AG04449 (cell line): Measurements from ENCODE around the gene SLC16A11.

Experiments
- CTCF ChIA-PET: fragments of 350-600 bp; formaldehyde crosslinking; extraction: SDS; loops from one replicate; lab custom pipeline; 2021; ENCODE audit warnings: antibody characterized with exemption; lab: Yijun Ruan, JAX
- POLR2A ChIA-PET: fragments of 400-600, 350-600 bp; formaldehyde crosslinking; extraction: SDS; loops from one replicate; lab custom pipeline; 2020; ENCODE audit warnings: antibody characterized with exemption, inconsistent platforms; lab: Yijun Ruan, JAX
- DNase-seq: peaks from one replicate; pipeline ENCODE4 v3.0.0-alpha.2; 2010; ENCODE audit warnings: low read depth, low spot score
- H3K4me3 ChIP-seq: 2 replicates; pipeline ENCODE4 v1.5.1; 2011; ENCODE audit warnings: low read depth, mild to moderate bottlenecking, control low read depth, low read length
- TF ChIP-seq, protein P1 (sequence below): IDR thresholded peaks from one replicate; pipeline ENCODE4 v1.5.1; 2011; ENCODE audit warnings: mild to moderate bottlenecking, moderate library complexity, low read length, control low read depth, inconsistent platforms; ENCODE audit not compliant: insufficient read depth; ENCODE audit errors: missing control alignments

Gene SLC16A11

GRCh38 chr17:7018331-7018964 is 25.4 kb downstream of the SLC16A11 start:
- no peak for DNase-seq
- POLR2A ChIA-PET: no interaction called here
- TF ChIP-seq, protein P1, sequence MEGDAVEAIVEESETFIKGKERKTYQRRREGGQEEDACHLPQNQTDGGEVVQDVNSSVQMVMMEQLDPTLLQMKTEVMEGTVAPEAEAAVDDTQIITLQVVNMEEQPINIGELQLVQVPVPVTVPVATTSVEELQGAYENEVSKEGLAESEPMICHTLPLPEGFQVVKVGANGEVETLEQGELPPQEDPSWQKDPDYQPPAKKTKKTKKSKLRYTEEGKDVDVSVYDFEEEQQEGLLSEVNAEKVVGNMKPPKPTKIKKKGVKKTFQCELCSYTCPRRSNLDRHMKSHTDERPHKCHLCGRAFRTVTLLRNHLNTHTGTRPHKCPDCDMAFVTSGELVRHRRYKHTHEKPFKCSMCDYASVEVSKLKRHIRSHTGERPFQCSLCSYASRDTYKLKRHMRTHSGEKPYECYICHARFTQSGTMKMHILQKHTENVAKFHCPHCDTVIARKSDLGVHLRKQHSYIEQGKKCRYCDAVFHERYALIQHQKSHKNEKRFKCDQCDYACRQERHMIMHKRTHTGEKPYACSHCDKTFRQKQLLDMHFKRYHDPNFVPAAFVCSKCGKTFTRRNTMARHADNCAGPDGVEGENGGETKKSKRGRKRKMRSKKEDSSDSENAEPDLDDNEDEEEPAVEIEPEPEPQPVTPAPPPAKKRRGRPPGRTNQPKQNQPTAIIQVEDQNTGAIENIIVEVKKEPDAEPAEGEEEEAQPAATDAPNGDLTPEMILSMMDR: no peak
- CTCF ChIA-PET: interaction anchor here (1.1 to 8.5 kb wide), 5 partner anchors 15 to 352 kb away, joined by 4 to 145 read pairs (median 5); no protein-coding TSS in a partner anchor
- H3K4me3 ChIP-seq: no peak overlapping the region

GRCh38 chr17:7017827-7018200 is 26.1 kb downstream of the SLC16A11 start:
- no peak for DNase-seq
- no peak overlapping the region for H3K4me3 ChIP-seq
- ChIA-PET CTCF (interaction anchor here (1.1 to 8.5 kb wide), 4 partner anchors 14 to 107 kb away, joined by 4 to 145 read pairs (median 43); no protein-coding TSS in a partner anchor), POLR2A (no interaction called here)
- TF ChIP-seq, protein P1: no peak

DNA sequence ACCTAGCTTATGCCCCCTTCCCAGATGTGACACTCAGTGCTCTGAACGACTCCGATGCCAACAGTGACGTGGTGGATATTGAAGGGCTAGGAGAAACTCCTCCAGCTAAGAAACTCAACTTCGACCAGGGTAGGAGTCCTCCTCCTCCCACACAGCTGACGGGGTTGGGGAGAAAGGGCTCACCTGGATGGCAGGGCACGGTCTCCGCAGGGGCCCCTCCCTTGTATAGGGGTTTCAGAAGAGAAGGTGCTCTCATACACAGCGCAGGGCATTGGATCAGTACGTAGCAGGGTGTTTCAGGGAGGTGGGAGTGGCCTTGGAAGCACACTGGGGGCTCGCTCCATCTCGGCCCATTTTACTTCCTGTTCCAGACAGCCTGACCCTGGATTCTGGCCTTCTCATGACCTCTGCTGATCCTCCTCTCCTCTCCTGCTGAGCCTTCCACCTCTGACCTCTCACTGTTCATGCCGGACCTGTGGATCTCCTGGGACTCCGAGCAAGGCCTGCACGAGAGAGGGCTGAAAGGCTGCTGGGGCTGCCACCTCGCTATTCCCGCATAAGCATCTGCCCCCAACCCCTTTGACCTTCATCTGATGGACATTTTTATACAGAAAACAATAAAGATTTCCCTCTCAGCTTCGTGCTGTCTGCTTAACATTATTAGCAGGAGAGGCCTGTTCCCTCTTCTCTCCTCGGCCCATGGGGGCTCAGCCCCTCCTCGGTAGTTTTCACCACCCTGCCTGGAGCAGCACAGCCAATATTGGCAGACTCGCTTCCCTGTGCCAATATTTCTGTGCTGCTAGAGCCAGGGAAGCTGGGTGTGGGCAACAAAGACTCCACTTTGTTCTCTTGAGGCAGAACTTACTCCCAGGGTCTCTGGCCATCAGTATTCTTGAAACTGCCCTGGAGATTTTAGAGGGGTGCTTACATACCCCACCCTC is 26.7 kb downstream of the SLC16A11 start:
- ChIA-PET POLR2A (interaction anchor here (0.7 kb wide), 1 partner anchor 347 kb away, joined by 3 read pairs; no protein-coding TSS in a partner anchor), CTCF (interaction anchor here (1.9 to 8.5 kb wide), 3 partner anchors 13 to 107 kb away, joined by 8 to 145 read pairs (median 81); no protein-coding TSS in a partner anchor)
- TF ChIP-seq, protein P1: no peak
- H3K4me3 ChIP-seq: no peak overlapping the region
- no peak for DNase-seq

GRCh38 chr17:7016418-7016817 is 27.5 kb downstream of the SLC16A11 start:
- DNase-seq: no peak
- no peak overlapping the region for H3K4me3 ChIP-seq
- TF ChIP-seq, protein P1: no peak
- ChIA-PET POLR2A (interaction anchor here (0.7 to 1.3 kb wide), 2 partner anchors 10 to 347 kb away, joined by 3 to 4 read pairs; no protein-coding TSS in a partner anchor), CTCF (interaction anchor here (1.8 to 8.5 kb wide), 3 partner anchors 12 to 106 kb away, joined by 8 to 145 read pairs (median 17); no protein-coding TSS in a partner anchor)

DNA sequence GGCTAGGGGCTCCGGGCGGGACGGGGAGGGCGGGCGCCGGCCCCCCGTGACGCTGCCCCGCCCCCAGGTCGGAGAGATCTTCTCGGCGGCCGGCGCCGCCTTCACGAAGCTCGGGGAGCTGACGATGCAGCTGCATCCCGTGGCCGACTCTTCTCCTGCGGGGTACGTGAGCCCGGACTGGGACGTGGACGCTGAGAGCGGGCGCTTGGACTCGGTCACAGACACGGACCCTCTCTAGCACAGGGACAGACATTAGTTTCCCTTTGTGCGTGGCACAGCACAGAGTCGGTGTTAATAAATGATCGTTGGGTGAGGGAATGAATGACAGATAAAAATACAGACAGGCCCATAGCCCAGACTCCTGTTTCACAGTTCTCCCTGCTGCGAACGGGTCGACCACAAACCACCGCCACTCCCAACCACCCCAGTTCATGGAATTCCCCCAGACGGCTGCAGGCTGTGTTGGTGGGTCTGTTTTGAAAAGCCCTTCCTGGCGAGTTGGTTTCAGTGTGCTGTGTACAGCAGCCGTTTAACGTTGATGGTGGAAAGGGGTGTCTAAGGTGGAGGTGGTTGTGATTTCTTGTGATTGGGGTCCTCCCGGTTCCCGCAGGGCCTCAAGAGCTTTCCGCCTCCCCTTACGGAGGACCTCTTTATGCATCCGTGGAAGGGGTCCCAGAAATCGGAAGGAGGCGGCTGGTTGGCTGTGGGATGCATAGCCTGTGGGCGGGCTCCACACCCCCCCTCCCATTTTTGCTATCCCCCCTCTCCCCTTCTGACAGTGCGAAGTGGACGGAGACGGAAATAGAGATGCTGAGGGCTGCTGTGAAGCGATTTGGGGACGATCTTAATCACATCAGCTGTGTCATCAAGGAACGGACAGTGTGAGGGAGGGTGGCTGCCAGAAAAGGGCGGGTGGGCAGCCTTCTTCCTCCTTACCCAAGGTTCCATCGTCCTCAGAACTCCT is 28.6 kb downstream of the SLC16A11 start:
- TF ChIP-seq, protein P1: no peak
- POLR2A ChIA-PET: interaction anchor here (1.3 kb wide), 2 partner anchors 11 to 88 kb away, joined by 4 read pairs; no protein-coding TSS in a partner anchor
- peak overlapping the region; percentile 97 for H3K4me3 ChIP-seq
- CTCF ChIA-PET: interaction anchor here (1.0 to 2.1 kb wide), 6 partner anchors 8 to 352 kb away, joined by 3 to 22 read pairs (median 8); partner anchors contain the start of gene BCL6B
- no peak for DNase-seq
